Stimulated activated CD8-positive, alpha-beta memory T cell treated with anti-CD3 and anti-CD28 coated beads, Interleukin-4, amount 100 ng/mL, for 1 hour (primary cell): Measurements from ENCODE around the gene ASB6.
"Not testable (repeated sequence)": the region's sequence is repeated elsewhere in the genome, so short reads cannot be mapped to it uniquely, and the experiment has no call there.

Experiments
- DNase-seq, 2 donors: peaks; one replicate each; pipeline ENCODE4 v3.0.0-alpha.2; 2020; ENCODE audit warnings: low read depth in 2 of 2, low spot score in 1 of 2

ASB6 gene

GRCh38 chr9:129667378-129667777 is 25.4 kb upstream of the ASB6 start:
- no peak for DNase-seq

- DNase-seq, result no peak
Observed at GRCh38 chr9:129666575-129666974, 24.6 kb upstream of the ASB6 start.

- no peak for DNase-seq
Observed at GRCh38 chr9:129665814-129666520, 24.0 kb upstream of the ASB6 start.

- peak in 1 of 2 donors; percentile 7 for DNase-seq
Observed at GRCh38 chr9:129665389-129665775, 23.4 kb upstream of the ASB6 start, which contains the start of gene PRRX2. Gene PRRX2 (plus strand): TSS chr9:129665647. CDS start chr9:129665868, 221 bp downstream.

GRCh38 chr9:129664746-129665388 is 22.9 kb upstream of the ASB6 start:
- no peak for DNase-seq

GRCh38 chr9:129662239-129662638 is 20.3 kb upstream of the ASB6 start:
- DNase-seq, result not testable (repeated sequence)

GRCh38 chr9:129661029-129661428 is 19.1 kb upstream of the ASB6 start:
- DNase-seq, result no peak

- DNase-seq, result no peak
Observed at GRCh38 chr9:129656795-129657390, 14.9 kb upstream of the ASB6 start.

- no peak for DNase-seq
Observed at GRCh38 chr9:129655696-129656095, 13.7 kb upstream of the ASB6 start.

- DNase-seq, result no peak
Observed at GRCh38 chr9:129655154-129655553, 13.2 kb upstream of the ASB6 start.

- DNase-seq, result no peak
Observed at GRCh38 chr9:129654554-129655040, 12.6 kb upstream of the ASB6 start.

GRCh38 chr9:129653823-129654553 is 12.0 kb upstream of the ASB6 start:
- no peak for DNase-seq

GRCh38 chr9:129650680-129651235 is 8.8 kb upstream of the ASB6 start:
- DNase-seq, result no peak

GRCh38 chr9:129649726-129650679 is 8.1 kb upstream of the ASB6 start:
- DNase-seq, result no peak

GRCh38 chr9:129648764-129649115 is 6.8 kb upstream of the ASB6 start:
- DNase-seq, result no peak

GRCh38 chr9:129648092-129648763 is 6.3 kb upstream of the ASB6 start:
- DNase-seq, result no peak

- no peak for DNase-seq
Observed at GRCh38 chr9:129647635-129648034, 5.7 kb upstream of the ASB6 start.

- DNase-seq, result no peak
Observed at GRCh38 chr9:129646654-129647053, 4.7 kb upstream of the ASB6 start.

- DNase-seq, result no peak
Observed at GRCh38 chr9:129646252-129646651, 4.3 kb upstream of the ASB6 start.

- no peak for DNase-seq
Observed at GRCh38 chr9:129644902-129645301, 3.0 kb upstream of the ASB6 start.
